Peyer's patch (tissue), 4 donors: ENCODE results near the gene PPFIBP1. TPM values are rescaled to one million over a fixed set of nuclear protein-coding genes. Genes with fewer than 3 reads are reported as not detected.

Experiments used
- DNase-seq, 3 donors: peaks; one replicate each; pipeline ENCODE4 v3.0.0-alpha.2; 2017 to 2019
- H3K27ac ChIP-seq, 4 donors: fragments of 200-600 bp; sonication (generic); one replicate each; pipeline ENCODE4 v1.5.1; 2016 to 2019
- H3K27me3 ChIP-seq, 2 donors: fragments of 200-600 bp; sonication (generic); one replicate each; pipeline ENCODE4 v1.5.1; 2019
- H3K36me3 ChIP-seq, 3 donors: fragments of 200-600 bp; sonication (generic); one replicate each; pipeline ENCODE4 v1.5.1; 2016 to 2019
- H3K4me1 ChIP-seq, 4 donors: fragments of 200-600 bp; sonication (generic); one replicate each; pipeline ENCODE4 v1.5.1; 2016 to 2019
- H3K4me3 ChIP-seq, 4 donors: fragments of 200-600 bp; sonication (generic); 1 replicate in 3 of 4; 2 replicates in 1 of 4; pipeline ENCODE4 v1.5.1; 2016 to 2019; ENCODE audit warnings: mild to moderate bottlenecking in 1 of 4
- H3K9me3 ChIP-seq, 4 donors: fragments of 200-600 bp; sonication (generic); one replicate each; pipeline ENCODE4 v1.5.1; 2016 to 2019; ENCODE audit warnings: mild to moderate bottlenecking in 1 of 4
- POLR2A ChIP-seq, 2 donors: fragments of 450-650 bp; IDR thresholded peaks; one replicate each; pipeline ENCODE4 v1.5.1; 2017; ENCODE audit warnings: antibody characterized with exemption in 2 of 2, mild to moderate bottlenecking in 2 of 2, moderate library complexity in 2 of 2
- total RNA-seq, 4 donors: library from RNA; depleted of rRNA; stranded (reverse); fragments of >200 nt; gene quantifications; one replicate each; pipeline ENCODE4 v1.1.0, GENCODE V29; 2016
- TF ChIP-seq, protein P1 (sequence below), 6 experiments: fragments of 450-650 bp in 4 of 6; fragments of 200-600 bp in 2 of 6; sonication (generic) in 1 of 6; IDR thresholded peaks; one replicate each; pipeline ENCODE4 v1.5.1; 2017 to 2019; ENCODE audit warnings: antibody characterized with exemption in 6 of 6, mild to moderate bottlenecking in 3 of 6, moderate library complexity in 1 of 6

PPFIBP1 gene
- total RNA-seq, 4 donors from 2014 or later: 37.5 to 171 (median 48.1) TPM

DNA sequence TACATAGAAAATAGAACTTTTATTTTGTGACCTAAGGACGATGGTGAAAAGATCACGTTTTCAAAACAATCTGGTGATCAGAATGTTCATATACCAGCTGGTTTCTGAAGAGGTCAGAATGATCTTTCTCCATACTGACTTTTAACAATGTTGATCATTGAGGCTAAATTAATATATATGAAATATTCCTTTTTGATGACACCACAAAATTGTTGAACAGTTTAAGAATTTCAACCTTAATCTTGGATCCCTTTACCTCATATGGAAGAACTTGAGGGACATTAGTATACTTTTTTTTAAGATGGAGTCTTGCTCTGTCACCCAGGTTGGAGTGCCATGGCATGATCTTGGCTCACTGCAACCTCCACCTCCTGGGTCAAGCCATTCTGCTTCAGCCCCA, 169.4 kb downstream of the PPFIBP1 start:
- Histone ChIP-seq H3K4me3 (no peak overlapping the region), H3K27ac (no peak overlapping the region), H3K27me3 (no peaks in the 10 kb centered on the region), H3K36me3 (peaks cover 0 to 53% (median 0%) of the 10 kb centered on the region in 3 donors), H3K4me1 (no peaks in the 10 kb centered on the region), H3K9me3 (no peaks in the 10 kb centered on the region)
- TF ChIP-seq, protein P1, sequence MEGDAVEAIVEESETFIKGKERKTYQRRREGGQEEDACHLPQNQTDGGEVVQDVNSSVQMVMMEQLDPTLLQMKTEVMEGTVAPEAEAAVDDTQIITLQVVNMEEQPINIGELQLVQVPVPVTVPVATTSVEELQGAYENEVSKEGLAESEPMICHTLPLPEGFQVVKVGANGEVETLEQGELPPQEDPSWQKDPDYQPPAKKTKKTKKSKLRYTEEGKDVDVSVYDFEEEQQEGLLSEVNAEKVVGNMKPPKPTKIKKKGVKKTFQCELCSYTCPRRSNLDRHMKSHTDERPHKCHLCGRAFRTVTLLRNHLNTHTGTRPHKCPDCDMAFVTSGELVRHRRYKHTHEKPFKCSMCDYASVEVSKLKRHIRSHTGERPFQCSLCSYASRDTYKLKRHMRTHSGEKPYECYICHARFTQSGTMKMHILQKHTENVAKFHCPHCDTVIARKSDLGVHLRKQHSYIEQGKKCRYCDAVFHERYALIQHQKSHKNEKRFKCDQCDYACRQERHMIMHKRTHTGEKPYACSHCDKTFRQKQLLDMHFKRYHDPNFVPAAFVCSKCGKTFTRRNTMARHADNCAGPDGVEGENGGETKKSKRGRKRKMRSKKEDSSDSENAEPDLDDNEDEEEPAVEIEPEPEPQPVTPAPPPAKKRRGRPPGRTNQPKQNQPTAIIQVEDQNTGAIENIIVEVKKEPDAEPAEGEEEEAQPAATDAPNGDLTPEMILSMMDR (IDR thresholded peaks at IDR 0.05): no peak
- no peak for TF ChIP-seq POLR2A (IDR thresholded peaks at IDR 0.05)
- no peak for DNase-seq

DNA sequence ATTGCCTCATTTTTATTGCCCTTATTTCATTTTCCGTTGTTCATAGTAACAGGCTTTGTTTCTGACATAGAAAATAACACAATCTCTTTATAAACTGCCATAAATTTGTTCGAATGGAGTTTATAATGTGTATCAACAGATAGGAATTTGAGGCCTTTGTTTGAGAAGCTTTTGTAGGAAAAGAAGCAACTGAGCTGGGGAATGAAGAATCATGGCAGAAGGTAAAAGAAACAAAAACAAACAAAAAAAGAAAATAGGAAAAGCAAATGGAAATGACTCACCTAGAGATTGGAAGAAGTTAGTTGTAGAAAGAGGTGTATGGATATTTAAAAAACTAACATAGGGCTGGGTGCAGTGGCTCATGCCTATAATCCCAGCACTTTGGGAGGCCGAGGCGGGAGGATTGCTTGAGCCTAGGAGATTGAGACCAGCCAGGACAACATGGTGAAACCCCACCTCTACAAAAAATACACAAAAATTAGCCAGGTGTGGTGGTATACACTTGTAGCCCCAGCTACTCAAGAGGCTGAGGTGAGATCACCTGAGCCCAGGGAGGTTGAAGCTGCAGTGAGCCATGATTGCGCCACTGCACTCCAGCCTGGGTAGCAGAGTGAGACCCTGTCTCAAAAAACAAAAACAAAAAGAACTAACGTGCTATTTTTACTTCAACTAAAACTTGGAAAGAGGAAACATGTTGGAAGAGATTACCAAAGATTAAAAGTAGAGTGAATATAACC, 171.7 kb downstream of the PPFIBP1 start:
- Histone ChIP-seq H3K27me3 (no peaks in the 10 kb centered on the region), H3K9me3 (no peaks in the 10 kb centered on the region), H3K4me3 (no peak overlapping the region), H3K4me1 (no peaks in the 10 kb centered on the region), H3K27ac (peak overlapping the region in 1 of 4 donors; percentile 11), H3K36me3 (peaks cover 0 to 30% (median 0%) of the 10 kb centered on the region in 3 donors)
- DNase-seq: no peak
- TF ChIP-seq, protein P1 (IDR thresholded peaks at IDR 0.05): no peak
- TF ChIP-seq POLR2A (IDR thresholded peaks at IDR 0.05): no peak

DNA sequence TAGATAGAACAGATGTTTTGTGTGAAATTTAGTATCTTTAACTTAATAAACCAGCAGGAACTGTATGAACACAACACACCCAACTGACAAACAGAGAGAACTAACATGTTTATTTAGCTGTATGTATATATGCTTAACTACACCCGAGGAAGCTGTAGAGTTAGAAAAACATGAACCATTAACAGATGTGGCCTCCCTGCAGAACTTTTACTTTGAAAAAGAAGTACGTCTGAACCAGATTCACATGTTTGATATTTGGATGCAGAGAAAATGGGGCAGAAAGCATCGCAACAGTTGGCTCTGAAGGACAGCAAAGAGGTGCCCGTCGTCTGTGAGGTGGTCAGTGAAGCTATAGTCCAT, 172.3 kb downstream of the PPFIBP1 start, which contains the start of gene REP15:
REP15 (plus strand) TSS at position 155 of the 360 bp plus-strand sequence; CDS start at position 271, 116 bp downstream.
- TF ChIP-seq POLR2A (IDR thresholded peaks at IDR 0.05): peak in 1 of 2 donors; percentile 34
- TF ChIP-seq, protein P1 (IDR thresholded peaks at IDR 0.05): no peak
- Histone ChIP-seq H3K27ac (peak within 1 kb of the TSS in 2 of 4 donors; percentile 13 to 51), H3K4me1 (no peaks in the 10 kb centered on the region), H3K27me3 (no peaks in the 10 kb centered on the region), H3K36me3 (peaks cover 0 to 26% (median 0%) of the 10 kb centered on the region in 3 donors), H3K9me3 (no peaks in the 10 kb centered on the region), H3K4me3 (peak within 1 kb of the TSS in 2 of 4 donors; percentile 5 to 16)
- no peak for DNase-seq

DNA sequence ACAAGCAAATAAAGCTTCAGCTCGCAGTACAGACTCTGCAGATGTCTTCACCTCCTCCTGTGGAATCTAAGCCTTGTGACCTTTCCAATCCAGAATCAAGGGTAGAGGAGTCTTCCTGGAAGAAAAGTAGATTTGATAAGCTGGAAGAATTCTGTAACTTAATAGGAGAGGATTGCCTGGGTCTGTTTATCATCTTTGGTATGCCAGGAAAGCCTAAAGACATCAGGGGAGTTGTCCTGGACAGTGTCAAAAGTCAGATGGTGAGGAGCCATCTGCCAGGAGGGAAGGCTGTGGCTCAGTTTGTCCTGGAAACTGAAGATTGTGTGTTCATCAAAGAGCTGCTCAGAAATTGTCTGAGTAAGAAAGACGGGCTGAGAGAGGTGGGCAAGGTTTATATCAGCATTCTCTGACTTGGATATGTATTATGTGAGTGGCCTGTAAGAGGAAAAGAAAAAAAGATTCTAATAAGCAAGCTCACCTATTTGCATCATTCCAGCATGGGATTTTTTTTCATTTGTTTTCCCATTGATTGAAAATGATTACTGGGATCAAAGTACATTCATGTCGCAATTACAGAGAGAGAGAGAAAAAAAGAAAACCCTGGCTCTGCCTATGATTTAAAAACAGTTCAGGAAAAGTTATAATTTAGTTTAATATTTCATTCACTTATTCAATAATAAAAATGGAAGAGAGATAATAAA, 173.0 kb downstream of the PPFIBP1 start:
- peaks cover 0 to 19% (median 0%) of the 10 kb centered on the region in 3 donors for H3K36me3 ChIP-seq
- H3K4me3 ChIP-seq: peak overlapping the region in 2 of 4 donors; percentile 16 to 24
- no peak for DNase-seq
- TF ChIP-seq POLR2A (IDR thresholded peaks at IDR 0.05): no peak
- TF ChIP-seq, protein P1 (IDR thresholded peaks at IDR 0.05): no peak
- no peaks in the 10 kb centered on the region for H3K4me1 ChIP-seq
- H3K9me3 ChIP-seq: no peaks in the 10 kb centered on the region
- H3K27me3 ChIP-seq: no peaks in the 10 kb centered on the region
- H3K27ac ChIP-seq: peak overlapping the region in 2 of 4 donors; percentile 13 to 51

DNA sequence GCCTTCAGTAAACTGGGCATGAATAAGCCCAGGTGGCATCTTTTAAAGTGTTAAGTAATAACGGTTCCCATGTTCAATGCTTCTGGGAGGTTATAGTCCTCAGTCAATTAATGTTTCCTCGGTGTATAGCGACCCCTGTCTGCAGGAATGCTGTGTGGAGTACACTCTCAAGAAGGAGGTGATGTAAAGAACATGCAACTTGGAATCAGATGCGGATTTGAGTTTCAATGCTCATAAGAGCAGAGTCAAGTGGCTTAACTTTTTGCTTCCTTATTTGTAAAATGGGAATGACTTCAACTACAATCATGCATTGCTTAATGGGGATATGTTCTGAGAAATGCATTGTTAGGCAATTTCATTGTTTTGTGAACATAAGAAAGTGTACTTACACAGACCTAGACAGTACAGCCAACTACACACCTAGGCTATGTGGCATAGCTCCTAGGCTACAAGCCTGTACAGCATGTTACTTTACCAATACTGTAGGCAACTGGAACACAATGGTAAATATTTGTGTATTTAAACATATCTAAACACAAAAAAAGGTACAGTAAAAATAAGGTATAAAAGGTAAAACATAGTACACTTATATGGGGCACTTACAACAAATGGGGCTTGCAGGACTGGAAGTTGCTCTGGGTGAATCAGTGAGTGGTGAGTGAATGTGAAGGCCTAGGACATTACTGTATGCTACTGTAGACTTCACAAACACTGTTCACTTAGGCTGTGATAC, 179.9 kb downstream of the PPFIBP1 start:
- Histone ChIP-seq H3K27me3 (no peaks in the 10 kb centered on the region), H3K9me3 (no peaks in the 10 kb centered on the region), H3K36me3 (no peaks in the 10 kb centered on the region), H3K4me3 (no peak overlapping the region), H3K4me1 (no peaks in the 10 kb centered on the region), H3K27ac (no peak overlapping the region)
- DNase-seq: peak in 2 of 3 donors; percentile 70 to 91
- TF ChIP-seq, protein P1 (IDR thresholded peaks at IDR 0.05): peak; percentile 39 to 93 (median 83)
- no peak for TF ChIP-seq POLR2A (IDR thresholded peaks at IDR 0.05)
